ENCODE results near the gene SOD2.

GRCh38 chr6:159654483-159655098 is 38.5 kb downstream of the SOD2 start:
- TF ChIP-seq SP1 (IDR thresholded peaks at IDR 0.05): no peak
- no peak for TF ChIP-seq EGR1 (IDR thresholded peaks at IDR 0.05; ENCODE audit: low read depth in 2 of 2)
- no peak for TF ChIP-seq FOXA1 (IDR thresholded peaks at IDR 0.05)
- TF ChIP-seq, protein P1, sequence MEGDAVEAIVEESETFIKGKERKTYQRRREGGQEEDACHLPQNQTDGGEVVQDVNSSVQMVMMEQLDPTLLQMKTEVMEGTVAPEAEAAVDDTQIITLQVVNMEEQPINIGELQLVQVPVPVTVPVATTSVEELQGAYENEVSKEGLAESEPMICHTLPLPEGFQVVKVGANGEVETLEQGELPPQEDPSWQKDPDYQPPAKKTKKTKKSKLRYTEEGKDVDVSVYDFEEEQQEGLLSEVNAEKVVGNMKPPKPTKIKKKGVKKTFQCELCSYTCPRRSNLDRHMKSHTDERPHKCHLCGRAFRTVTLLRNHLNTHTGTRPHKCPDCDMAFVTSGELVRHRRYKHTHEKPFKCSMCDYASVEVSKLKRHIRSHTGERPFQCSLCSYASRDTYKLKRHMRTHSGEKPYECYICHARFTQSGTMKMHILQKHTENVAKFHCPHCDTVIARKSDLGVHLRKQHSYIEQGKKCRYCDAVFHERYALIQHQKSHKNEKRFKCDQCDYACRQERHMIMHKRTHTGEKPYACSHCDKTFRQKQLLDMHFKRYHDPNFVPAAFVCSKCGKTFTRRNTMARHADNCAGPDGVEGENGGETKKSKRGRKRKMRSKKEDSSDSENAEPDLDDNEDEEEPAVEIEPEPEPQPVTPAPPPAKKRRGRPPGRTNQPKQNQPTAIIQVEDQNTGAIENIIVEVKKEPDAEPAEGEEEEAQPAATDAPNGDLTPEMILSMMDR (IDR thresholded peaks at IDR 0.05; ENCODE audit: low read depth, low read length, missing input control): peak; percentile 47
- TF ChIP-seq, protein P2, sequence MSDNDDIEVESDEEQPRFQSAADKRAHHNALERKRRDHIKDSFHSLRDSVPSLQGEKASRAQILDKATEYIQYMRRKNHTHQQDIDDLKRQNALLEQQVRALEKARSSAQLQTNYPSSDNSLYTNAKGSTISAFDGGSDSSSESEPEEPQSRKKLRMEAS (IDR thresholded peaks at IDR 0.05): no peak
- TF ChIP-seq, protein P3, sequence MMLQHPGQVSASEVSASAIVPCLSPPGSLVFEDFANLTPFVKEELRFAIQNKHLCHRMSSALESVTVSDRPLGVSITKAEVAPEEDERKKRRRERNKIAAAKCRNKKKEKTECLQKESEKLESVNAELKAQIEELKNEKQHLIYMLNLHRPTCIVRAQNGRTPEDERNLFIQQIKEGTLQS (IDR thresholded peaks at IDR 0.05): no peak
- no peak for TF ChIP-seq HNF4G (IDR thresholded peaks at IDR 0.05)
- no peak for TF ChIP-seq YY1 (IDR thresholded peaks at IDR 0.05)
- TF ChIP-seq TAF1 (conservative IDR thresholded peaks at IDR 0.05): no peak
- TF ChIP-seq JUND (IDR thresholded peaks at IDR 0.05): no peak
